ENCODE measurements around the gene VWA3B. TPM values are rescaled to one million over a fixed set of nuclear protein-coding genes. Genes with fewer than 3 reads are reported as not detected.

VWA3B gene
- total RNA-seq, 1 donor from 2014 or later = 0.38 TPM

GRCh38 chr2:98334439-98335078 is 247.6 kb downstream of the VWA3B start:
- ATAC-seq (no peak), DNase-seq (ENCODE audit: missing footprints) (no peak)
- intact Hi-C loops (cut with DNase I) = no loop called here

- no peak for DNase-seq (ENCODE audit: missing footprints)
- intact Hi-C loops (cut with DNase I) = no loop called here
- no peak for ATAC-seq
Observed at GRCh38 chr2:98335271-98335670, 248.3 kb downstream of the VWA3B start.

GRCh38 chr2:98341241-98341640 is 254.3 kb downstream of the VWA3B start:
- ATAC-seq (no peak), DNase-seq (ENCODE audit: missing footprints) (no peak)
- intact Hi-C loops (cut with DNase I) = no loop called here

- DNase-seq (ENCODE audit: missing footprints) (no peak), ATAC-seq (no peak)
Observed at GRCh38 chr2:98343285-98343684, 256.3 kb downstream of the VWA3B start.

GRCh38 chr2:98346311-98347236 is 259.6 kb downstream of the VWA3B start, which contains the start of gene CNGA3:
Gene CNGA3 (plus strand): TSS chr2:98346456. CDS start chr2:98369976, 23,520 bp downstream.
- DNase-seq (ENCODE audit: missing footprints) (no peak), ATAC-seq (no peak)
- intact Hi-C loops (cut with DNase I) = no loop called here

More at GRCh38 chr2:98343285-98343684, 256.3 kb downstream of the VWA3B start:
- intact Hi-C loops (cut with DNase I) = no loop called here

- no peak for DNase-seq (ENCODE audit: missing footprints)
- intact Hi-C loops (cut with DNase I) = no loop called here
- no peak for ATAC-seq
Observed at GRCh38 chr2:98347298-98348065, 260.5 kb downstream of the VWA3B start.

- no peak for DNase-seq (ENCODE audit: missing footprints)
- no peak for ATAC-seq
- intact Hi-C loops (cut with DNase I) = no loop called here
Observed at GRCh38 chr2:98348066-98348561, 261.1 kb downstream of the VWA3B start.

GRCh38 chr2:98350411-98350810 is 263.4 kb downstream of the VWA3B start:
- ATAC-seq (no peak), DNase-seq (ENCODE audit: missing footprints) (no peak)
- intact Hi-C loops (cut with DNase I) = no loop called here

- DNase-seq (ENCODE audit: missing footprints) (no peak), ATAC-seq (no peak)
- intact Hi-C loops (cut with DNase I) = no loop called here
Observed at GRCh38 chr2:98355881-98356280, 268.9 kb downstream of the VWA3B start.

- no peak for ATAC-seq
- intact Hi-C loops (cut with DNase I) = no loop called here
- DNase-seq (ENCODE audit: missing footprints) = no peak
Observed at GRCh38 chr2:98356729-98357128, 269.8 kb downstream of the VWA3B start.

- DNase-seq (ENCODE audit: missing footprints) (no peak), ATAC-seq (no peak)
- intact Hi-C loops (cut with DNase I) = no loop called here
Observed at GRCh38 chr2:98357849-98358248, 270.9 kb downstream of the VWA3B start.

GRCh38 chr2:98359986-98360385 is 273.0 kb downstream of the VWA3B start:
- DNase-seq (ENCODE audit: missing footprints) = no peak
- no peak for ATAC-seq

More at GRCh38 chr2:98359986-98360385, 273.0 kb downstream of the VWA3B start:
- intact Hi-C loops (cut with DNase I) = no loop called here

Other genes with a start within 250 kb of the VWA3B start
- 26.0 TPM for gene TMEM131, start 91.2 kb upstream of the VWA3B start, total RNA-seq

All from Right ventricle myocardium inferior (tissue), 1 donor.